Progenitor cell of endocrine pancreas (in vitro differentiated cells): Measurements from ENCODE around the gene CLPSL1. TPM values are rescaled to one million over a fixed set of nuclear protein-coding genes. Genes with fewer than 3 reads are reported as not detected.

Experiments
- DNase-seq: peaks from one replicate; pipeline ENCODE4 v3.0.0; 2021; ENCODE audit warnings: low spot score; ENCODE audit not compliant: unreplicated experiment
- H3K27ac Mint-ChIP-seq: 2 replicates; pipeline ENCODE4 v1.8.0; 2021; ENCODE audit warnings: mild to moderate bottlenecking, moderate library complexity, mixed read lengths
- H3K27me3 Mint-ChIP-seq: 2 replicates; pipeline ENCODE4 v1.8.0; 2021; ENCODE audit warnings: mixed read lengths
- H3K36me3 Mint-ChIP-seq: 2 replicates; pipeline ENCODE4 v1.8.0; 2022; ENCODE audit warnings: mixed read lengths; ENCODE audit not compliant: insufficient read depth
- H3K4me1 Mint-ChIP-seq: 2 replicates; pipeline ENCODE4 v1.8.0; 2021; ENCODE audit warnings: low read depth, mixed read lengths
- H3K4me3 Mint-ChIP-seq: 2 replicates; pipeline ENCODE4 v1.8.0; 2021; ENCODE audit warnings: low read depth, mild to moderate bottlenecking, moderate library complexity, mixed read lengths
- H3K9me3 Mint-ChIP-seq: 2 replicates; pipeline ENCODE4 v1.8.0; 2021; ENCODE audit warnings: low read depth, mixed read lengths
- total RNA-seq: library from RNA; stranded (reverse); gene quantifications from 2 replicates; pipeline ENCODE4 v1.2.1, GENCODE V29; 2021
- TF ChIP-seq, protein P1 (sequence below): fragments of 200-600 bp; sonication (generic); IDR thresholded peaks from one replicate; pipeline ENCODE4 v1.5.0; 2021; ENCODE audit warnings: antibody characterized with exemption, mild to moderate bottlenecking; ENCODE audit not compliant: unreplicated experiment

CLPSL1 gene
- total RNA-seq, 1 donor from 2014 or later = not detected

- TF ChIP-seq, protein P1, sequence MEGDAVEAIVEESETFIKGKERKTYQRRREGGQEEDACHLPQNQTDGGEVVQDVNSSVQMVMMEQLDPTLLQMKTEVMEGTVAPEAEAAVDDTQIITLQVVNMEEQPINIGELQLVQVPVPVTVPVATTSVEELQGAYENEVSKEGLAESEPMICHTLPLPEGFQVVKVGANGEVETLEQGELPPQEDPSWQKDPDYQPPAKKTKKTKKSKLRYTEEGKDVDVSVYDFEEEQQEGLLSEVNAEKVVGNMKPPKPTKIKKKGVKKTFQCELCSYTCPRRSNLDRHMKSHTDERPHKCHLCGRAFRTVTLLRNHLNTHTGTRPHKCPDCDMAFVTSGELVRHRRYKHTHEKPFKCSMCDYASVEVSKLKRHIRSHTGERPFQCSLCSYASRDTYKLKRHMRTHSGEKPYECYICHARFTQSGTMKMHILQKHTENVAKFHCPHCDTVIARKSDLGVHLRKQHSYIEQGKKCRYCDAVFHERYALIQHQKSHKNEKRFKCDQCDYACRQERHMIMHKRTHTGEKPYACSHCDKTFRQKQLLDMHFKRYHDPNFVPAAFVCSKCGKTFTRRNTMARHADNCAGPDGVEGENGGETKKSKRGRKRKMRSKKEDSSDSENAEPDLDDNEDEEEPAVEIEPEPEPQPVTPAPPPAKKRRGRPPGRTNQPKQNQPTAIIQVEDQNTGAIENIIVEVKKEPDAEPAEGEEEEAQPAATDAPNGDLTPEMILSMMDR = no peak
- peaks cover 11% of the 10 kb centered on the region for H3K9me3 Mint-ChIP-seq
- H3K36me3 Mint-ChIP-seq = no peaks in the 10 kb centered on the region
- H3K27me3 Mint-ChIP-seq = no peaks in the 10 kb centered on the region
- H3K27ac Mint-ChIP-seq = no peak overlapping the region
- H3K4me3 Mint-ChIP-seq = no peak overlapping the region
- H3K4me1 Mint-ChIP-seq = peaks cover 6% of the 10 kb centered on the region
- no peak for DNase-seq
Measured at GRCh38 chr6:35745509-35745908, 35.3 kb upstream of the CLPSL1 start.

- H3K36me3 Mint-ChIP-seq = no peaks in the 10 kb centered on the region
- no peak overlapping the region for H3K27ac Mint-ChIP-seq
- DNase-seq = no peak
- H3K9me3 Mint-ChIP-seq = peaks cover 11% of the 10 kb centered on the region
- H3K4me1 Mint-ChIP-seq = peaks cover 5% of the 10 kb centered on the region
- TF ChIP-seq, protein P1 = no peak
- H3K4me3 Mint-ChIP-seq = no peak overlapping the region
- no peaks in the 10 kb centered on the region for H3K27me3 Mint-ChIP-seq
Measured at GRCh38 chr6:35746516-35746915, 34.3 kb upstream of the CLPSL1 start.

GRCh38 chr6:35747877-35748276, 32.9 kb upstream of the CLPSL1 start:
- H3K9me3 Mint-ChIP-seq = peaks cover 11% of the 10 kb centered on the region
- no peak overlapping the region for H3K4me3 Mint-ChIP-seq
- H3K27me3 Mint-ChIP-seq = peaks cover 7% of the 10 kb centered on the region
- no peak for DNase-seq
- peaks cover under 1% of the 10 kb centered on the region for H3K4me1 Mint-ChIP-seq
- TF ChIP-seq, protein P1 = no peak
- no peaks in the 10 kb centered on the region for H3K36me3 Mint-ChIP-seq
- no peak overlapping the region for H3K27ac Mint-ChIP-seq

DNA sequence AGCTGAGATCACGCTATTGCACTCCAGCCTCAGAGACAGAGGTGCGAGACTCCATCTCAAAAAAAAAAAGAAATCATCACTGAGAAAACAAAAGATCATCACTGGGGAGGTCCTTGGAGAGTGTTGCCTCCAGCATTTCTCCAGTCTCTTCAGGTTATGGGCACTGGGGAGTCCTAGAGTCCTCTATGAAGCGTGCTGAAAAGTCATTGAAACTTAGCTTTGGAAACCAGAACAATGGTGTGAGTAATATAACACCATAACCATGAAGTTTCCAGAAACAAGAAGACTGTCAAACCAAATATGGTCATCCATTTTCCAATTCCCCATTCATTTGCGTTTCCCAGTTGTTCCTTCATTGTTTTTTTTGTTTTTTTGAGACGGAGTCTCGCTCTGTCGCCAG, 30.3 kb upstream of the CLPSL1 start:
- Mint-ChIP-seq H3K36me3 (no peaks in the 10 kb centered on the region), H3K27ac (no peak overlapping the region), H3K9me3 (peaks cover 8% of the 10 kb centered on the region), H3K27me3 (peaks cover 13% of the 10 kb centered on the region), H3K4me3 (no peak overlapping the region), H3K4me1 (no peaks in the 10 kb centered on the region)
- no peak for DNase-seq
- TF ChIP-seq, protein P1 = no peak

DNA sequence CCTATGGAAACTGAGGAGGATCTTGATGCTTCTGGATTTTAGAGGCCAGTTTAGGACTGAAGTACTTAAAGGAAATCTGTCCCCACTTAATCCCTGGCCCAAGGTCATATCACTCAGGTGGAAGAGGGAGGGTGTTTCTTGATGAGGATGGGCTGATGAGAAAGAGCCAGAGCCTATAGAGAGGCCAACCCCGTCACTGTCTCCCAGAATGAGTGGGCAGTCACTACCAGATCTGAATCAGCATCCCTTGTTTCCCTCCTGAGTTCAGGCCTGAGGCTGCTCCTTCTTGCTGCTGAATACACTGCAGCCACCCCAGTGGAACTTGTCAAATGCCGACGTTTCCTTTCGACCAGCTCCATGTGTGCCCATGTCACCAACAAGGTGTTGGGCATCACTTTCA, 29.2 kb upstream of the CLPSL1 start:
- peaks cover 8% of the 10 kb centered on the region for H3K9me3 Mint-ChIP-seq
- H3K27me3 Mint-ChIP-seq = peaks cover 16% of the 10 kb centered on the region
- TF ChIP-seq, protein P1 = no peak
- H3K4me1 Mint-ChIP-seq = no peaks in the 10 kb centered on the region
- no peaks in the 10 kb centered on the region for H3K36me3 Mint-ChIP-seq
- no peak overlapping the region for H3K4me3 Mint-ChIP-seq
- DNase-seq = no peak
- H3K27ac Mint-ChIP-seq = no peak overlapping the region
